Natural killer cell (primary cell): Measurements from ENCODE around the gene KCNJ10. TPM values are rescaled to one million over a fixed set of nuclear protein-coding genes. Genes with fewer than 3 reads are reported as not detected.

Experiments
- ATAC-seq, 3 donors: fragments of 150-1000 bp in 2 of 3; fragments of 200-7000 bp in 1 of 3; cut with Tn5 transposase; 1 replicate in 1 of 3; 2 replicates in 2 of 3; pipeline ENCODE4 v1.10.0; 2021; ENCODE audit warnings: mild to moderate bottlenecking in 2 of 3, moderate library complexity in 2 of 3
- DNase-seq, 2 donors: peaks; one replicate each; pipeline versions ENCODE4 v3.0.0 to v3.0.0-alpha.2; 2013 to 2021; ENCODE audit warnings: mixed read lengths in 1 of 2
- H3K27ac ChIP-seq: one replicate; pipeline ENCODE4 v1.5.1; 2013; ENCODE audit warnings: mild to moderate bottlenecking, low read length
- H3K27me3 ChIP-seq: one replicate; pipeline ENCODE4 v1.6.1; 2013; ENCODE audit warnings: low read length; ENCODE audit not compliant: control insufficient read depth, insufficient read depth
- H3K36me3 ChIP-seq: one replicate; pipeline ENCODE4 v1.6.1; 2013; ENCODE audit warnings: low read length; ENCODE audit not compliant: control insufficient read depth, insufficient read depth
- H3K4me1 ChIP-seq: one replicate; pipeline ENCODE4 v1.6.1; 2013; ENCODE audit warnings: low read length; ENCODE audit not compliant: control insufficient read depth, insufficient read depth
- H3K4me3 ChIP-seq: one replicate; pipeline ENCODE4 v1.5.1; 2013; ENCODE audit warnings: low read length
- H3K9me3 ChIP-seq: one replicate; pipeline ENCODE4 v1.6.1; 2013; ENCODE audit warnings: low read length; ENCODE audit not compliant: control insufficient read depth, insufficient read depth
- H3K27ac Mint-ChIP-seq, 2 donors: one replicate each; pipeline ENCODE4 v1.8.0; 2022; ENCODE audit warnings: mild to moderate bottlenecking in 2 of 2, mixed read lengths in 2 of 2, moderate library complexity in 1 of 2
- H3K27me3 Mint-ChIP-seq, 2 donors: one replicate each; pipeline ENCODE4 v1.8.0; 2022; ENCODE audit warnings: low read depth in 2 of 2, mixed read lengths in 2 of 2
- H3K36me3 Mint-ChIP-seq: one replicate; pipeline ENCODE4 v1.8.0; 2022; ENCODE audit warnings: mixed read lengths
- H3K4me1 Mint-ChIP-seq, 2 donors: one replicate each; pipeline ENCODE4 v1.8.0; 2022; ENCODE audit warnings: mixed read lengths in 2 of 2
- H3K4me3 Mint-ChIP-seq: one replicate; pipeline ENCODE4 v1.8.0; 2022; ENCODE audit warnings: mild to moderate bottlenecking, moderate library complexity, mixed read lengths
- H3K9me3 Mint-ChIP-seq, 2 donors: one replicate each; pipeline ENCODE4 v1.8.0; 2022; ENCODE audit warnings: mixed read lengths in 2 of 2
- CTCF ChIP-seq: fragments of 200-600 bp; IDR thresholded peaks from one replicate; pipeline ENCODE4 v1.8.0; 2022; ENCODE audit warnings: antibody characterized with exemption
- WGBS: methylation state at CpG from one replicate; pipeline ENCODE4 v1.1.7; 2013; ENCODE audit warnings: missing lambda C conversion rate; ENCODE audit not compliant: insufficient coverage; 5-methylcytosine and 5-hydroxymethylcytosine counted together
- intact Hi-C: fragments of 100-400 bp; cut with micrococcal nuclease; formaldehyde crosslinking; loops from one replicate; pipeline ENCODE4 v1.14.2; 2022
- total RNA-seq, 4 donors: library from RNA; stranded (reverse); fragments of 120-200 nt in 1 of 4; gene quantifications; one replicate each; pipeline versions ENCODE4 v1.2.3 to v1.2.4, GENCODE V29; 2013 to 2022

KCNJ10 gene
- total RNA-seq, 3 donors from 2014 or later (not counting 1 experiment from before 2014, with no cell fraction given) = not detected

GRCh38 chr1:159991513-159991912 lies 78.4 kb downstream of the KCNJ10 start:
- peak in 1 of 2 donors; percentile 22 for DNase-seq
- no peaks in the 10 kb centered on the region for H3K36me3 Mint-ChIP-seq
- TF ChIP-seq CTCF = no peak
- no peak overlapping the region for H3K4me3 ChIP-seq
- peak in 1 of 3 donors; percentile 28 for ATAC-seq
- no peaks in the 10 kb centered on the region for H3K36me3 ChIP-seq
- intact Hi-C loops = no loop called here
- H3K4me1 ChIP-seq = no peaks in the 10 kb centered on the region
- no peak overlapping the region for H3K27ac ChIP-seq
- no peaks in the 10 kb centered on the region for H3K9me3 ChIP-seq
- H3K4me1 Mint-ChIP-seq = no peaks in the 10 kb centered on the region
- H3K9me3 Mint-ChIP-seq = no peaks in the 10 kb centered on the region
- WGBS = 43% methylated on average over 4 of the region's 4 CpGs
- peaks cover 4% of the 10 kb centered on the region for H3K27me3 ChIP-seq
- peaks cover 25 to 28% of the 10 kb centered on the region in 2 donors for H3K27me3 Mint-ChIP-seq
- H3K27ac Mint-ChIP-seq = no peak overlapping the region
- H3K4me3 Mint-ChIP-seq = no peak overlapping the region

GRCh38 chr1:159990005-159990404 lies 80.0 kb downstream of the KCNJ10 start:
- no peak overlapping the region for H3K27ac ChIP-seq
- Mint-ChIP-seq H3K9me3 (no peaks in the 10 kb centered on the region), H3K36me3 (no peaks in the 10 kb centered on the region), H3K27me3 (peaks cover 18 to 22% of the 10 kb centered on the region in 2 donors), H3K27ac (no peak overlapping the region), H3K4me3 (no peak overlapping the region), H3K4me1 (no peaks in the 10 kb centered on the region)
- no peak overlapping the region for H3K4me3 ChIP-seq
- H3K9me3 ChIP-seq = no peaks in the 10 kb centered on the region
- no peak for TF ChIP-seq CTCF
- no peaks in the 10 kb centered on the region for H3K4me1 ChIP-seq
- no peak for DNase-seq
- intact Hi-C loops = no loop called here
- peaks cover 4% of the 10 kb centered on the region for H3K27me3 ChIP-seq
- ATAC-seq = no peak
- 88% methylated on average over 4 of the region's 5 CpGs for WGBS
- no peaks in the 10 kb centered on the region for H3K36me3 ChIP-seq

- H3K4me3 ChIP-seq = no peak overlapping the region
- Mint-ChIP-seq H3K36me3 (no peaks in the 10 kb centered on the region), H3K4me1 (no peaks in the 10 kb centered on the region), H3K9me3 (no peaks in the 10 kb centered on the region), H3K27ac (no peak overlapping the region), H3K27me3 (peaks cover 15 to 25% of the 10 kb centered on the region in 2 donors), H3K4me3 (no peak overlapping the region)
- TF ChIP-seq CTCF = no peak
- H3K4me1 ChIP-seq = no peaks in the 10 kb centered on the region
- 88% methylated on average over 3 of the region's 3 CpGs for WGBS
- DNase-seq (no peak), ATAC-seq (no peak)
- H3K9me3 ChIP-seq = no peaks in the 10 kb centered on the region
- intact Hi-C loops = no loop called here
- H3K36me3 ChIP-seq = no peaks in the 10 kb centered on the region
- peaks cover 4% of the 10 kb centered on the region for H3K27me3 ChIP-seq
- H3K27ac ChIP-seq = no peak overlapping the region
Observed at GRCh38 chr1:159989581-159989980, 80.4 kb downstream of the KCNJ10 start.

GRCh38 chr1:159988006-159988405 lies 82.0 kb downstream of the KCNJ10 start:
- H3K27ac Mint-ChIP-seq = no peak overlapping the region
- no peak for DNase-seq
- Histone ChIP-seq H3K36me3 (no peaks in the 10 kb centered on the region), H3K27ac (no peak overlapping the region), H3K4me3 (no peak overlapping the region), H3K9me3 (no peaks in the 10 kb centered on the region), H3K27me3 (peaks cover 4% of the 10 kb centered on the region), H3K4me1 (no peaks in the 10 kb centered on the region)
- no peaks in the 10 kb centered on the region for H3K9me3 Mint-ChIP-seq
- no peak overlapping the region for H3K4me3 Mint-ChIP-seq
- no peaks in the 10 kb centered on the region for H3K36me3 Mint-ChIP-seq
- no peak for ATAC-seq
- no peak for TF ChIP-seq CTCF
- WGBS = 70% methylated on average over 1 of the region's 1 CpG
- intact Hi-C loops = no loop called here
- peaks cover 10 to 30% of the 10 kb centered on the region in 2 donors for H3K27me3 Mint-ChIP-seq
- no peaks in the 10 kb centered on the region for H3K4me1 Mint-ChIP-seq
